ENCODE measurements around the gene SLC35B2. TPM values are rescaled to one million over a fixed set of nuclear protein-coding genes. Genes with fewer than 3 reads are reported as not detected.

The SLC35B2 gene
- total and polyA plus RNA-seq, 9 of the 15 experiments (the other 6 are each of a cell fraction or from before 2014, with no cell fraction given), result 14.5 to 59.1 (median 47.1) TPM

DNA sequence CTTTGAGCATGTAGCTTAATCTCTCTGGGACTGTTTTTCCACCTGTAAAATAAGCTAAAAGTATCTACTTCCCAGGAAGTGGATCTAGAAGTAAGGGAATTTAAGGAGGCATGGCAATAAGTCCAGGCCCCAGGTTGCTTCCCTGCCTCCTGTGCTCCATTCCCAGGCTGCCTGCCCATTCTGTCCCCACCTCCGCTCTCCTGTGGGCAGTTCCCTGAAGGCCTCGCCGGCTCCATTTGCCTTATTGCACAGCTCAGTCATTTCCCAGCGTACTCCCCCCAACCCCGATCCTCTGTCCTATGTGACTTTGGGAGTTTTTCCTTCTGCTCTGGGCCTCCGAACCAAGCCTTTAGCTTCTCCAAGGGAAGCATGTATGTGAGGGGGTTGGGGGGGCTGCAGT, 29.3 kb downstream of the SLC35B2 start:
- no peak overlapping the region for H2AFZ ChIP-seq (ENCODE audit: low read depth, low read length)
- CTCF ChIA-PET (ENCODE audit: low intra/inter-chr PET ratio), result no interaction called here
- TF ChIP-seq, protein P1, sequence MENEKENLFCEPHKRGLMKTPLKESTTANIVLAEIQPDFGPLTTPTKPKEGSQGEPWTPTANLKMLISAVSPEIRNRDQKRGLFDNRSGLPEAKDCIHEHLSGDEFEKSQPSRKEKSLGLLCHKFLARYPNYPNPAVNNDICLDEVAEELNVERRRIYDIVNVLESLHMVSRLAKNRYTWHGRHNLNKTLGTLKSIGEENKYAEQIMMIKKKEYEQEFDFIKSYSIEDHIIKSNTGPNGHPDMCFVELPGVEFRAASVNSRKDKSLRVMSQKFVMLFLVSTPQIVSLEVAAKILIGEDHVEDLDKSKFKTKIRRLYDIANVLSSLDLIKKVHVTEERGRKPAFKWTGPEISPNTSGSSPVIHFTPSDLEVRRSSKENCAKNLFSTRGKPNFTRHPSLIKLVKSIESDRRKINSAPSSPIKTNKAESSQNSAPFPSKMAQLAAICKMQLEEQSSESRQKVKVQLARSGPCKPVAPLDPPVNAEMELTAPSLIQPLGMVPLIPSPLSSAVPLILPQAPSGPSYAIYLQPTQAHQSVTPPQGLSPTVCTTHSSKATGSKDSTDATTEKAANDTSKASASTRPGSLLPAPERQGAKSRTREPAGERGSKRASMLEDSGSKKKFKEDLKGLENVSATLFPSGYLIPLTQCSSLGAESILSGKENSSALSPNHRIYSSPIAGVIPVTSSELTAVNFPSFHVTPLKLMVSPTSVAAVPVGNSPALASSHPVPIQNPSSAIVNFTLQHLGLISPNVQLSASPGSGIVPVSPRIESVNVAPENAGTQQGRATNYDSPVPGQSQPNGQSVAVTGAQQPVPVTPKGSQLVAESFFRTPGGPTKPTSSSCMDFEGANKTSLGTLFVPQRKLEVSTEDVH (IDR thresholded peaks at IDR 0.05; ENCODE audit: low read depth, partially characterized antibody), result no peak
- TF ChIP-seq PYGO2 (tag; IDR thresholded peaks at IDR 0.05) (no peak), PTRF (tag; IDR thresholded peaks at IDR 0.05) (no peak)
- peaks cover 42 to 65% of the 10 kb centered on the region in 2 experiments for H3K4me1 ChIP-seq (replicated peaks in 1 of 2; ENCODE audit: control insufficient read depth in 2 of 2, insufficient read depth in 2 of 2, low read length in 2 of 2)
- H3K27me3 ChIP-seq (ENCODE audit: control insufficient read depth in 2 of 2, insufficient read depth in 2 of 2, low read length in 2 of 2), result no peaks in the 10 kb centered on the region
- peaks cover 6% of the 10 kb centered on the region for H3K9me1 ChIP-seq (ENCODE audit: control insufficient read depth, insufficient read depth, low read length)
- no TSS peak for BruUV-seq (replicated peaks)
- H3K27ac ChIP-seq (ENCODE audit: extremely low read depth, low read depth, low read length), result no peak overlapping the region
- H3K9ac ChIP-seq (ENCODE audit: insufficient read depth in 1 of 2, low read depth in 2 of 2, low read length in 2 of 2), result peak overlapping the region in 1 of 2 experiments; percentile 76; a peak in 2 of 4 replicates
- peaks cover 52% of the 10 kb centered on the region for H3K79me2 ChIP-seq (ENCODE audit: control insufficient read depth, insufficient read depth, low read length)
- no peak for ATAC-seq
- H4K20me1 ChIP-seq (replicated peaks; ENCODE audit: control insufficient read depth, insufficient read depth, low read length), result peaks cover 3% of the 10 kb centered on the region; the same call in 1 of the 2 replicates
- 78% methylated on average over 6 of the region's 6 CpGs for WGBS (ENCODE audit: insufficient coverage, low coverage, missing lambda C conversion rate)
- in situ Hi-C loops (cut with MboI) (no loop called here), intact Hi-C loops (cut with micrococcal nuclease) (loop anchor here (10.0 kb wide), 1 partner anchor 593 kb away; the partner anchor contains the start of gene MAD2L1BP)
- H3K36me3 ChIP-seq (ENCODE audit: control insufficient read depth, insufficient read depth, low read length), result peaks cover 61% of the 10 kb centered on the region
- no peak for DNase-seq (ENCODE audit: extremely low read depth in 1 of 4, low spot score in 3 of 4)
- H3K9me3 ChIP-seq (replicated peaks; ENCODE audit: control insufficient read depth, insufficient read depth, low read depth, low read length), result no peaks in the 10 kb centered on the region
- FAIRE-seq, result no peak
- no peak overlapping the region for H3K4me2 ChIP-seq (ENCODE audit: insufficient read depth, low read length)
- no peak overlapping the region for H3K4me3 ChIP-seq
- POLR2A ChIA-PET, result interaction anchor here (0.7 to 6.5 kb wide), 5 partner anchors 15 to 69 kb away, joined by 3 to 104 read pairs (median 4); partner anchors contain the start of genes CAPN11 and HSP90AB1

Measured in K562 (cell line).